ENCODE measurements around the gene MED12L. TPM values are rescaled to one million over a fixed set of nuclear protein-coding genes. Genes with fewer than 3 reads are reported as not detected.

MED12L gene
- total and polyA plus RNA-seq, 9 of the 15 experiments (the other 6 are each of a cell fraction or from before 2014, with no cell fraction given): not detected

DNA sequence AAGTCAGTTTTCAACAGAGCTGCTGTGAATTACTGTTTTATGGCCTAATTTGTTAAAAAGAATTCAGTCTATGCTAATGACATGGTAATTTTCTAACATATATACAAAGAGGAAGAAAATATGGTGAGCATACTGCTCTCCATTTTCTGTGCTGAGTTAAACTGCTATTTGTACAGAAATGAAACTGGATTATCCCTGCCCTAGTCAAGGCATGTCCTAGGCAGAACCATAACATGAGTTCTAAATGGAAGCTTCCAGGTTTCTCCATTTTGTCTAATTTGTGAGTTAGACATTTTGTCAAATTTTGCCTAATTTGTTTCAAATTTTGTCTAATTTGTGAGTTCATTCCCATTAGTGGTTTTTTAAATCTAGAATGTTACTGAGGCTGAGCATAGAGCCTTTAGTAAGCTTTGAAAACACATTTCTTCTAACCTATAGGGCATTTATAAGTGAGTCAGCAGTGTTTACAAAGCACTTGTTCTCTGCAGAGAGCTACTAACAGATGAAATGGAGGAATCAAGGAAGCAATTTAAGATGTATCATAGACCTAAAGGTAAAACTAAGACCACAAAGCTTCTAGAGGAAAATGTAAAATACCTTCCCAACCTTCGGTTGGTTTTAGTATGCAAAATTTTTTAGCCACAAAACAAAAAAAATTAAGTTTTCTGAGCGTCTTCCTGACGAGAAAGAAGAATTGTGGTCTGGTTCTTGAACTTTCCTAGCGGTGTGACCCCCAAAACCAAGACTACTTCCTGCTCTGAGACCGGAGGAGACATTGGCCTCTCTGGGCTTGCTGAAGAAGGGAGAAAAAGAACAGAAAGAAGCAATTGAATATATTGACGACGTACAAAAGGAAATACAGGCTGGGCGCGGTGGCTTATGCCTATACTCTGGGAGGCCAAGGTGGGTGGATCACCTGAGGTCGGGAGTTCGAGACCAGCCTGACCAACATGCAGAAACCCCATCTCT, 183.1 kb downstream of the MED12L start:
- ChIA-PET CTCF (ENCODE audit: low intra/inter-chr PET ratio) (interaction anchor here (0.6 kb wide), 1 partner anchor 96 kb away, joined by 5 read pairs; no protein-coding TSS in a partner anchor), POLR2A (interaction anchor here (0.8 kb wide), 1 partner anchor 12 kb away, joined by 4 read pairs; no protein-coding TSS in a partner anchor)
- Histone ChIP-seq H4K20me1 (replicated peaks; ENCODE audit: control insufficient read depth, insufficient read depth, low read length) (no peaks in the 10 kb centered on the region), H3K27ac (ENCODE audit: extremely low read depth, low read depth, low read length) (no peak overlapping the region), H3K36me3 (ENCODE audit: control insufficient read depth, insufficient read depth, low read length) (no peaks in the 10 kb centered on the region), H3K27me3 (ENCODE audit: control insufficient read depth in 2 of 2, insufficient read depth in 2 of 2, low read length in 2 of 2) (peaks cover 2 to 5% of the 10 kb centered on the region in 2 experiments; a peak in 3 of 5 replicates), H3K4me3 (no peak overlapping the region), H3K9me1 (ENCODE audit: control insufficient read depth, insufficient read depth, low read length) (no peaks in the 10 kb centered on the region), H3K9ac (ENCODE audit: insufficient read depth in 1 of 2, low read depth in 2 of 2, low read length in 2 of 2) (no peak overlapping the region), H2AFZ (ENCODE audit: low read depth, low read length) (no peak overlapping the region), H3K4me1 (replicated peaks in 1 of 2; ENCODE audit: control insufficient read depth in 2 of 2, insufficient read depth in 2 of 2, low read length in 2 of 2) (no peaks in the 10 kb centered on the region), H3K9me3 (replicated peaks; ENCODE audit: control insufficient read depth, insufficient read depth, low read depth, low read length) (no peaks in the 10 kb centered on the region), H3K4me2 (ENCODE audit: insufficient read depth, low read length) (no peak overlapping the region), H3K79me2 (ENCODE audit: control insufficient read depth, insufficient read depth, low read length) (no peaks in the 10 kb centered on the region)
- in situ Hi-C loops (cut with MboI) (no loop called here), intact Hi-C loops (cut with micrococcal nuclease) (no loop called here)
- FAIRE-seq (no peak), ATAC-seq (no peak), DNase-seq (ENCODE audit: extremely low read depth in 1 of 4, low spot score in 3 of 4) (no peak)
- WGBS (ENCODE audit: insufficient coverage, low coverage, missing lambda C conversion rate): 1% methylated on average over 11 of the region's 11 CpGs
- no TSS peak for BruUV-seq (replicated peaks)
- TF ChIP-seq LCOR (CRISPR knock-in tag; IDR thresholded peaks at IDR 0.05) (no peak), TAF7 (tag; IDR thresholded peaks at IDR 0.05) (no peak), NFIX (CRISPR knock-in tag; IDR thresholded peaks at IDR 0.05; ENCODE audit: low read depth) (no peak), ZSCAN32 (CRISPR knock-in tag; IDR thresholded peaks at IDR 0.05) (no peak)
- TF ChIP-seq, protein P1, sequence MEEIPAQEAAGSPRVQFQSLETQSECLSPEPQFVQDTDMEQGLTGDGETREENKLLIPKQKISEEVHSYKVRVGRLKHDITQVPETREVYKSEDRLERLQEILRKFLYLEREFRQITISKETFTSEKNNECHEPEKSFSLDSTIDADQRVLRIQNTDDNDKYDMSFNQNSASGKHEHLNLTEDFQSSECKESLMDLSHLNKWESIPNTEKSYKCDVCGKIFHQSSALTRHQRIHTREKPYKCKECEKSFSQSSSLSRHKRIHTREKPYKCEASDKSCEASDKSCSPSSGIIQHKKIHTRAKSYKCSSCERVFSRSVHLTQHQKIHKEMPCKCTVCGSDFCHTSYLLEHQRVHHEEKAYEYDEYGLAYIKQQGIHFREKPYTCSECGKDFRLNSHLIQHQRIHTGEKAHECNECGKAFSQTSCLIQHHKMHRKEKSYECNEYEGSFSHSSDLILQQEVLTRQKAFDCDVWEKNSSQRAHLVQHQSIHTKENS (CRISPR knock-in tag; IDR thresholded peaks at IDR 0.05): no peak
- TF ChIP-seq, protein P2, sequence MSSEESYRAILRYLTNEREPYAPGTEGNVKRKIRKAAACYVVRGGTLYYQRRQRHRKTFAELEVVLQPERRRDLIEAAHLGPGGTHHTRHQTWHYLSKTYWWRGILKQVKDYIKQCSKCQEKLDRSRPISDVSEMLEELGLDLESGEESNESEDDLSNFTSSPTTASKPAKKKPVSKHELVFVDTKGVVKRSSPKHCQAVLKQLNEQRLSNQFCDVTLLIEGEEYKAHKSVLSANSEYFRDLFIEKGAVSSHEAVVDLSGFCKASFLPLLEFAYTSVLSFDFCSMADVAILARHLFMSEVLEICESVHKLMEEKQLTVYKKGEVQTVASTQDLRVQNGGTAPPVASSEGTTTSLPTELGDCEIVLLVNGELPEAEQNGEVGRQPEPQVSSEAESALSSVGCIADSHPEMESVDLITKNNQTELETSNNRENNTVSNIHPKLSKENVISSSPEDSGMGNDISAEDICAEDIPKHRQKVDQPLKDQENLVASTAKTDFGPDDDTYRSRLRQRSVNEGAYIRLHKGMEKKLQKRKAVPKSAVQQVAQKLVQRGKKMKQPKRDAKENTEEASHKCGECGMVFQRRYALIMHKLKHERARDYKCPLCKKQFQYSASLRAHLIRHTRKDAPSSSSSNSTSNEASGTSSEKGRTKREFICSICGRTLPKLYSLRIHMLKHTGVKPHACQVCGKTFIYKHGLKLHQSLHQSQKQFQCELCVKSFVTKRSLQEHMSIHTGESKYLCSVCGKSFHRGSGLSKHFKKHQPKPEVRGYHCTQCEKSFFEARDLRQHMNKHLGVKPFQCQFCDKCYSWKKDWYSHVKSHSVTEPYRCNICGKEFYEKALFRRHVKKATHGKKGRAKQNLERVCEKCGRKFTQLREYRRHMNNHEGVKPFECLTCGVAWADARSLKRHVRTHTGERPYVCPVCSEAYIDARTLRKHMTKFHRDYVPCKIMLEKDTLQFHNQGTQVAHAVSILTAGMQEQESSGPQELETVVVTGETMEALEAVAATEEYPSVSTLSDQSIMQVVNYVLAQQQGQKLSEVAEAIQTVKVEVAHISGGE (CRISPR knock-in tag; IDR thresholded peaks at IDR 0.05): no peak

Measured in K562 (cell line).